HG03520 (cell line): ENCODE data around the gene AGL.
"Not testable (repeated sequence)": the region's sequence is repeated elsewhere in the genome, so short reads cannot be mapped to it uniquely, and the experiment has no call there.

Experiments used
- ATAC-seq: cut with Tn5 transposase; IDR thresholded peaks from one replicate; pipeline ENCODE4 v1.9.1; 2021; ENCODE audit warnings: mild to moderate bottlenecking, moderate library complexity; ENCODE audit not compliant: unreplicated experiment

Gene AGL

DNA sequence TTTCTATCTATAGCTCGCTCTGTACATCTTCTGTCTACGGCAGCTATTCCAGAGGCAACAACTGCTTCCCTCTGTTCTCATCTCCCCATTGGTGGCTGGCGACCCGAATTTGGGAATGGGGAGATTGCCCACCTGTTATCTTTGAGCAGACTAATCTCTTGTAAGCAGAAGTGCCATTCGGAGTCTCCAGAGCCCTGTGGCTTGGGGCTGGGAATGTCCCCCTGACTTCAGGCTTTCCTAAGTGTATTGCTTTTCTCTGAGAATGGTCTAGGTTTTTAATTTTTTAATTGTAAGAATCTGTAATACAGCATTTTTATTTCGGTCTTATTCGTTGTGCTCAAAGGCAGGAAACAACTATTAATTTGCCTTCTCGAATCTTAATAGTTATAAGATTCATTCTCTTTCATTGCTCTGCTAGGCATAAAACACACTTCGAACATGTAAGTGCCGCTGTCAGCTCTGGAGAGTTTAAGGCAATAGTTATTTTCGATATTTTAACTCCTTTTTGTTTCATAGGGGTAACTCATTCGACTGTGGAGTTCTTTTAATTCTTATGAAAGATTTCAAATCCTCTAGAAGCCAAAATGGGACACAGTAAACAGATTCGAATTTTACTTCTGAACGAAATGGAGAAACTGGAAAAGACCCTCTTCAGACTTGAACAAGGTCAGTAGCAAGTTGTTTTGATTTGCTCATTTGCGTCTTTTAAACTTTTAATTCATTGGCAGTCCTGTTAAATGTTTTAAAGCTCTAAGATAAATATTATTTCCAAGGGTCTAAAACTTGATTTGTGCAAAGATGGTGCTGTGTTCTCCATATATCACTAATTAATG, 514 bp downstream of the AGL start:
- ATAC-seq, result no peak

DNA sequence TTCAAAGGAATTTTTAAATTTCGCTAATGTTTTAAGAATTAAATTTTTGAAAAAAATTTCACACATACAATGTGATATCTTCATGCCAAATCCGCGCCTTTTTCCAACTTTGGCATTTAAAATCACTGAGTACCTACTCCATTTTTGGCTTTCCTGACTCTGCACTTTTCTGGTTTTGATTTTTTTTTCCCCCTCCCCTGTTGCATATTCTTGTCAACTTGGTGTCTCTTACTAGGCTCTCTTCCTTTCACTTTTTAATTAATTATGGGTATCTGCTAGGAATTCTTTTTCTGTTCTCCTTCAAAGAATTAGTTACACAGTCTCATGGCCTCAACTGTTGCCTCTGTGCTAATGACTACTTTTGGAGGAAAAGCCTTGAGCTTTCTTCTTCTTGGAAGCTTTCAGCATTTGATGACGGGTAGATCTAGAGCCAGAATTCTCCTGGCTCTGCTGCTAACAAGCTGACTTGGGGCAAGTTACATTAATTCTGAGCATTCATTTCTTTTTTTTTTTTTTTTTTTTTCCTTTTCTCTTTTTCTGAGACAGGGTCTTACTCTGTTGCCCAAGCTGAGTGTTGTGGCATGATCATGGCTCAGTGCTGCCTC, 1.8 kb downstream of the AGL start:
- ATAC-seq, result no peak

DNA sequence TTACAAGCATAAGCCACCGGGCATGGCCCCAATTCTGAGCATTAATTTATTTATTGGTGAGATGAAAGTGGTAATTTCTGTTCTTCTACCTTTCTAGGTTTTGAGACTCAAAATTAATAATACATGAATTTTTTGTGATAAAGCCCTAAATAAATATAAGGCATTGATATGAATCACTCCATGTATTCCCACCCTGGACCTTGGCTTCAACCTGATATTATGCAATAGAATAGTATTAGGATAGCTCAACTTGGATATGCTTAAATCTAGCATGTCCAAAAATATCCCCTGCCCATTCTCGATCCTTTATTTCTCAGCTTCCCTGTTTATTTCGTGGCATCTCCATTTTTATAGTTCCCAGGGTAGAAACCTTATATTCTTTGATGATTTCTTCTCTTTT, 2.5 kb downstream of the AGL start:
- no peak for ATAC-seq

DNA sequence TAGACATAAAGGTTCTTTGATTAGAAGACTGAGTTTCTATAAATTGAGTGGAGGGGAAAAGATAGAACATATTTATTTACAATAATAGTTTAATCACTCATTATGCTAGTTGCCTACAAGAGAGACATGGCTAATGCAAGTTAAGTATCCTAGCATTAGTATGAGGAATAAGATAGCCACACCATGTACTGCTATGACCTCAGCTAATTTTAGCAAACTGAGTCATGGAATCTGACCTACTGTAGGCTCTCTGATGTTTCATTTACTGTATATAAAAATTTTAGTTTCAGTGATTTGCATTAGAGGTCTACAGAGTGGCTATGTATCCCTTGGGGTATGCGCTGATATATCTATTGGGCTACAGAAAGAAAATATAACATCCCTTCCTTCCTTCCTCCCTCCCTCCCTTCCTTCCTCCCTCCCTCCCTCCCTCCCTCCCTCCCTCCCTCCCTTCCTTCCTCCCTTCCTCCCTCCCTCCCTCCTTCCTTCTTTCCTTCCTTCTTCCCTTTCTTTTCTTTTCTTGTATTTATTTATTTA, 5.8 kb downstream of the AGL start:
- ATAC-seq, result no peak

DNA sequence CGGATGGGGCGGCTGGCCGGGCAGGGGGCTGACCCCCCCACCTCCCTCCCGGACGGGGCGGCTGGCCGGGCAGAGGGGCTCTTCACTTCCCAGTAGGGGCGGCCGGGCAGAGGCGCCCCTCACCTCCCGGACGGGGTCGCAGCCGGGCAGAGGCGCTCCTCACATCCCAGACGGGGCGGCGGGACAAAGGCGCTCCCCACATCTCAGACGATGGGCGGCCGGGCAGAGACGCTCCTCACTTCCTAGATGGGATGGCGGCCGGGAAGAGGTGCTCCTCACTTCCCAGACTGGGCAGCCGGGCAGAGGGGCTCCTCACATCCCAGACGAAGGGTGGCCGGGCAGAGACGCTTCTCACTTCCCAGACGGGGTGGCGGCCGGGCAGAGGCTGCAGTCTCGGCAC, 6.9 kb downstream of the AGL start:
- ATAC-seq, result not testable (repeated sequence)

DNA sequence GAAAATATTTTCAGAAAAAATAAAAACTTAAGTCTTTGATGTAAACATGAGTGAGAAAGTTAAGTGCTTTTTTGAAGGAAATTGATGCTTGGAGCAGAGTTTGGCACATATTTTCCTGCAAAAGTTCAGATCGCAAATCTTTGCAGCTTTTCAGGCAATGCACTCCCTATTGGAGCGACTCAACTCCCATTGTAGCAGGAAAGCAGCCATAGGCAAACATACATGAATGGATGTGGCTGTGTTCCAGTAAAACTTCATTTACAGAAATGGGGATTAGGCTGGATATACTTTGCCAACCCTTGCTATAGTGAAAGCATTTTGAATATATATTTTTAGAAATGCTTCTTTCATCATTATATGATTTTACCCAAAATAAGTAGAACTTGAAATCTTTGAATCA, 8.1 kb downstream of the AGL start:
- no peak for ATAC-seq

DNA sequence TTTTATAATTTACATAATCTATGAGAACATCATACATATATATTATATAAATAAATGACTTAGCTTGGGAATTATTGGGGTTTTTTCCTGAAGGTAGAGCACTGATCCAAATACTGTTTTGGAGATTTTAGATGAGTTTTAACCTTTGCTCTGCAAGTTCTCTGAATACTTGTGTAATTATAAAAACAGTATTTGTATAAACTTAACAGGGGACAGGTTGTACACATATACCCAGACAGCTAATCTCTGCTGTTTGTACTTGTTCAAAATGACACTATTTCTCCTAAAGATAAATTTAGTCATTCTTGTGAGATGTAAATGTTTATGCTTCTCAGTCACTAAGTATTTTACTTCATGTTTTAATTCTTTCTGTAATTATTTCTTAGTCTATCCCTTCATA, 8.7 kb downstream of the AGL start:
- ATAC-seq, result no peak

DNA sequence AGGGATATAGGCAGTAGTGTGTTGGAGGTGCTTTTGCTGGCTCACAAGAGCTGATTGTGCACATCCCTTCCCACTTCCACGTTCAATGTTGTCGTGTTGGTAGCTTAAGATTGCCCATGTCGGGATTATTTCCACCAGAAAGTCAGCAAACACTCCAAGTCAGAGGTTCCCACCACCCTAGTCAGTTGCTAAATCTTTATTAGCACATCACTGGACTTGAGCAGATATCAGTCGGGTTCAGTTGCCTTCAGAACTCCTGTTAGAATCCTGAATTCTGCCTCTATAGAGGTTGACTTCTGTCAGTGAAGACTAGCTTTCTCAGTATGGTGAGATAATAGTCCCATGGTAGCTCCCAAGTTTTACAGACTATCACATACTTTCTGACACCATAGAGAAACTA, 10.5 kb downstream of the AGL start:
- no peak for ATAC-seq

DNA sequence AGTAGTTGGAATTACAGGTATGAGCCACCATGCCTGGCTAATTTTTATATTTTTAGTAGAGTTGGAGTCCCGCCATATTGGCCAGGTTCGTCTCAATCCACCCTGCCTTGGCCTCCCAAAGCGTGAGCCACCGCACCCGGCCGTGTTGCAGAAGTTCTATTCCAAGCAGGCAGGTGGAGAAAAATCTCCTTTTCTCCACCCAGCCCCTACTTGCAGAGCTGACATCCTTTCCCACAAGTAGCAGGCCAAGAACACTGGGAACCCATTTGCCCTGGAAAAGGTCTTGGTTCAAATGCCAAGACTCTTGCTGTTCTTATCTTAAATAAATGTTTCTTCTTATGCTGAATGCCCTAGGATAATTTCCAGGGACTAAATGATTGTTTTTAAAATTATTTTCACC, 17.5 kb downstream of the AGL start:
- ATAC-seq, result no peak

DNA sequence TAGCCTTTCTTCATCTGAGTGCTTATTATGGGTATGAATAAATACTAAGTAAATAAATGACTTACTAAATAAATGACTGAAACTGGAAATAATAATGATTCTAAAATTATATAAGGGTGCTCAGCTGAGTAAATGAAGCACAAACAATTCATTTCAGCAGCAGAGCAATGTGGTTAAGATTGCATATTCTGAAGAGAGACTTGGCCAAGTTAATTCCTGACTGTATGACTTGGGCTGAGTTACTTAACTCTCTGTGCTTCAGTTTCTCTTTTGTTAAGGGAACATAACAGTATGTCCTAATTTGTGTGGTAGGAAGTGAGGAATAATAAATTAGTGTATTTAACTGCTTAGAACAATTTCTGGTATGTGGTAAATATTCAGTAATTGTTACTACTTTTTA, 19.1 kb downstream of the AGL start:
- no peak for ATAC-seq

DNA sequence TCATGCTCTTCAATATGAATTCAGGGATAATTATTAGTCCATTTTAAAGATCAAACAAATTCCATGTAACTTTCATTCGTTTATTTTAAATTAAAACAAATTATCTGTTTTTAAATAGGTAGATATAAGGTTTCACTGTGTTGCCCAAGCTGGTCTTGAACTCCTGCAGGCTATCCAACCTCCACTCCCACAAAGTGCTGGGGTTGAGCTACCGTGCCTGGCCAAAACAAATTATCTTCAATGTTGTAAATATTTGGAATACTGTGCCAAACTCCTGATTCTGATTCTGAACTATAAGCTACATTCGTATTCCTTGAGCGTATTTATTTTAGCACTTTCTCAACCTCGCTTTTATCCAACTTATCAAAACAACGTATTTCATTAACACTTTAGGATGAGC, 19.6 kb downstream of the AGL start:
- ATAC-seq, result no peak

DNA sequence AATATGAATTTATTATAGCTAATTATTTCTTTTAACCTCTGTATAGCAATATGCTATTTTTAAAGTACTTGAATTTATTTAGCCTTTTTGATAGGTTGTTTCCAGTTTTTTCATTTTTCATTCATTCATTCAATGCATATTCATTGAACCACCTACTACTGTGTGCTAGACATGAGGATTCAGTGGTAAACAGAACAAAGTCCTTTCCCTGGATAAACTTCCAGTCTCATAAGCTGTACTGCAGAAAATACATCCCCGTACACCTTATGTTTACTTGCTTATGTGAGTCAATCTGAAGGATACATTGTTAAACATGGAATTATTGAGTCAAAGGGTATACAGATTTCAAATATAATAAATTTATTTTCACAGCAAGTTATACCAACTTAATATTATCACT, 21.9 kb downstream of the AGL start:
- no peak for ATAC-seq

DNA sequence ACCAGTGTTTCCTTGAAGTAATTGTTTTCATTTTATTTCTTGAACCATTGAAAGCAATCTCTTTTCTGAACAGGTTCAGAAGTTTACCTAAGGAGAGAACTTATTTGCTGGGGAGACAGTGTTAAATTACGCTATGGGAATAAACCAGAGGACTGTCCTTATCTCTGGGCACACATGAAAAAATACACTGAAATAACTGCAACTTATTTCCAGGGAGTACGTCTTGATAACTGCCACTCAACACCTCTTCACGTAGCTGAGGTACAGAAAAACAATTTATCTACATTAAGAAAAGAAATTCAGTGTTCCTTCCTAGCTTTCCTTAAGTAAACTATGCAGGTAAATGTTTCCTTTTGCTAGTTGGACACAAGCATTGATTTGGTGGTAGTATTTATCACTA, 27.4 kb downstream of the AGL start:
- no peak for ATAC-seq

DNA sequence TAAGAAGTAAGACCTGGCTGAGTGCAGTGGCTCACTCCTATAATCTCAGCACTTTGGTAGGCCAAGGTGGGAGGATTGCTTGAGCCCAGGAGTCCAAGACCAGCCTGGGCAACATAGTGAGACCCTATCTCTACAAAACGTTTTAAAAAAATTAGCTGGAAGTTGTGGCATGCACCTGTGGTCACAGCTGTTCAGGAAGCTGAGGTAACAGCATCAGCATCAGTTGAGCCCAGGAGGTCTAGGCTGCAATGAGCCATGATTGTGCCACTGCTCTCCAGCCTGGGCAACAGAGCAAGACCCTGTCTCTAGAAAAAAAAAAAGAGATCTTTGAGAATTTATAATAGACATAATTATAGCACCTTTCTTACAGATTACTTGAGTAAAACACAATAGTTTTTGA, 36.0 kb downstream of the AGL start:
- no peak for ATAC-seq

DNA sequence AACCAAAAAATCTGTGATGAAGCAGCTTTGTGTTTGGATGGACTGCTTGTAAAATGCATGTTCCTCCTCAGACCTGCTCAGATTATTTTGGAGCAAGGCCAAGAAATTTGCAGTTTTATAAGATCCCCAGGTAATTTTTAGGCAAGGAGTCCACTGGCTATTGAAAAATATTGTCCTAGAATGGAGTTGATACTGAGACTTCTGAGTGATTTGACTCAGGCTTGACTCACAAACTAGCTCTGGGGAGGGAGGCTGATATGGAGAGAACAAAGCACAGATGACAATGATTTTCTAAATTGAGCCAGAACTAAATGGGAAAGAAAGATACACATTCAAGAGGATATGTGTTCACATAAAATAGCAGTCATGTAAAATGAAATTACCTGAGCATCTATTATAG, 36.7 kb downstream of the AGL start:
- ATAC-seq, result no peak

DNA sequence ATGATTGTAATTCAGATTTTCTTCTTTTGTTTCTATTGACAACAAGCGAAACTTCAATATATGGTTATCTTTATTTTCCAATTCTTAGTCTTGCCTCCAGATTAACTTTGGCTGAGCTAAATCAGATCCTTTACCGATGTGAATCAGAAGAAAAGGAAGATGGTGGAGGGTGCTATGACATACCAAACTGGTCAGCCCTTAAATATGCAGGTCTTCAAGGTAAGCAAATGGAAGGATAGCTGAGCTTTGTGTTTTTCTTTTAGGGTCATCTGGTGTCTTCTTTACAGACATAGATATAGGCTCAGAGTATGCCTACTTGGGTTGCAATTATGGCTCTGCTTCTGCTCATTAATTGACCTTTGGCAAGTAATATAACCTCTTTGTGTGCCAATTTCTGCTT, 37.7 kb downstream of the AGL start:
- ATAC-seq, result no peak

DNA sequence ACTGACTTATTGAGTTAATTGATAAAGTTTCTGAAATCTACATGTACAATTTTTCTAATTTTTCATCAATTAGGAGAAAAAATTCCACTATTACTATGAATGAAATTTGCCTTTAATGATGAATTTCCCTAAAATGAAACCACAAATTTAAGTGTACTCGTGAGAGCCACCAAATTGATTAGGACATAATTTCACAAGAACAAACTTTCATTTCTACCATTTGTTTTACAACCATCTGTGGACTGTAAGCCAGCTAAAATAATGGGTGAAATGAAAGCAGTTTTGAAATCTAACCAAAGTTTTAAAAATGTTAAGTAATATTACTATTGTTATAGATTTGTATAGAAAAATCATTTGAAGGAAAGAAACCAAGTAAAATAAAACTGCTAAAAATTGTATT, 41.8 kb downstream of the AGL start:
- ATAC-seq, result no peak

DNA sequence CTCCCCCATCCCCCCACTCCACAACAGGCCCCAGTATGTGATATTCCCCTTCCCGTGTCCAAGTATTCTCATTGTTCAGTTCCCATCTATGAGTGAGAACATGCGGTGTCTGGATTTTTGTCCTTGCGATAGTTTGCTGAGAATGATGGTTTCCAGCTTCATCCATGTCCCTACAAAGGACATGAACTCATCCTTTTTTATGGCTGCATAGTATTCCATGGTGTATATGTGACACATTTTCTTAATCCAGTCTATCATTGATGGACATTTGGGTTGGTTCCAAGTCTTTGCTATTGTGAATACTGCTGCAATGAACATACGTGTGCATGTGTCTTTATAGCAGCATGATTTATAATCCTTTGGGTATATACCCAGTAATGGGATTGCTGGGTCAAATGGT, 53.1 kb downstream of the AGL start:
- ATAC-seq, result not testable (repeated sequence)

DNA sequence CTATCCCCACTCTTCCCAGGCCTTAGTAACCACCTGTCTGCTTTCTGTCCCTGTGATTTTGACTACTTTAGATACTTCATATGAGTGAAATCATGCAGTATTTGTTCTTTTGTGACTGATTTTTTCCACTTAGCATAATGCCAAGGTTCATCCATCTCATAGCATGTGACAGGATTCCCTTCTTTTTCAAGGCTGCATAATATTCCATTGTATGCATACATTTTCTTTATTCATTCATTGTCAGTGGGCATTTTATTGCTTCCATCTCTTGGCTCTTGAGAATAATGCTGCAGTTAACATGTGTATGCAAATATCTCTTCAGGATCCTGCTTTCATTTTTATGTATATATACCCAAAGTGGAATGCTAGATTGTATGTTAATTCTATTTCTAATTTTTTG, 56.4 kb downstream of the AGL start:
- no peak for ATAC-seq

DNA sequence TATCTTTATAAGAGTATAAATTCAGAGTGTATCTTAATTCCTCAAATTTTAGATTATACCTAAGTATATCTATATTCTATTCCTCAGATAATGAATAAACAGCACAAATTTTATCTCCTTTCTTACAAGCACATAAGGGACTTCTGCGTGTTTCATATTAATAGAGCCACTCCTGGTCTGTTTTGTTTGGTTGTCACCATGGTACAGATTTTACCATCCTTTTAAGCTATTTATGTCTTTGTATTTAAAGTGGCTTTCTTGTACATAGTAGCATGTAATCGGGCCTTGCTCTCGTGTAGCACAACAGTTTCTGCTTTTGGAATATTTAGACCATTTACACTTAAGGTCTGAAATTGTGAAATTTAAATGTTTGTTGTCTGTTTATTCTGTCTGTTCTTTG, 67.1 kb downstream of the AGL start:
- ATAC-seq, result no peak

DNA sequence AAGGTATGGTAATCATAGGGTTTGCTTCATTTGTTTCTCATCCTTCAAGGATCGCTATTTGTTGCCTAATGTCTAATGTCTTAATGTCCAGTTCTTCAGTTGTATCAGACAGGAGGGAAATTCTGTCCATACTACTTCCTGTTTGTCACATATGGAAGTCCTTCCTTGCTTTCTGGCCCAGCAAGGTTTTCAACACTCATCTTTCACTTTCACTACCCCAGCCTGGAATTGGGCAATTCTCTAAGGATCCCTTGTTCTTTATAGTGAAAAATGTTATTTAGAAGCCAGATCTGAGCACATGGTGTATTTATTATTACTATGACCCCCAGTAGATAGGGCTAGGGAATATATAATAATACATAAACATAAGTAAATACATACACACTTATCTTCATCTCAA, 69.1 kb downstream of the AGL start:
- no peak for ATAC-seq

DNA sequence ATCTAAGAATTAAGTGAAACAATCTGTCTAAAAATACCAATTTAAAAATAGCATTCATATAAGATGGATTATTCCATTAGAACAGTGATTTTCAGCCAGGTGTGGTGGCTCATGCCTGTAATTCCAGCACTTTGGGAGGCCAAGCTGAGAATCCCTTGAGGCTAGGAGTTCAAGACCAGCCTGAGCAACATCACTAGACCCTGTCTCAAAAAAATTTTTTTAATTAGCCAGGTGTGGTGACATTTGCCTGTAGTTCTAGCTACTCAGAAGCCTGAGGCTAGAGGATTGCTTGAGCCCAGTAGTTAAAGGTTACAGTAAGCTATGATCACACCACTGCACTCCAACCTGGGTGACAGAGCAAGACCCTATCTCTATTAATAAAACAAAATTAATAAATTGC, 84.6 kb downstream of the AGL start:
- ATAC-seq, result no peak

DNA sequence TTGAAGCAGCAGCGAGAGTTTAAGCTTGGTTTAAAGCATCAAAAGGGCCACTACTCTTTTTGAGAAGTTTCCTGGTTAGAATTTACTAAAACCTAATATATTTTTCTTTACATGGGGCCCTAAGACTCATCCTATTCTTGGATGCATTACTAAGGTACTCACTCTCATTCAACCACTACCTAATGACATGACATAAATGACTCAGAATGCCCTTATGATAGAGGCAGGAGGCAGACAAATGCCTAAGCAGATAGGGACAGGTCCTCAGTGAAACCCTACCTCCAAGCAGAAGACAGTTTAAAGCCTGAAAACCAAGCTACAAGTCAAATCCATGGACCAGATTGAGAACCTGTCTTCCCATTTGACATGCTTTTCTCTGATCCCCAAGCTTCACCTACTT, 85.4 kb downstream of the AGL start:
- no peak for ATAC-seq
